ENCODE measurements around the gene GNB3. TPM values are rescaled to one million over a fixed set of nuclear protein-coding genes. Genes with fewer than 3 reads are reported as not detected.
"Not testable (repeated sequence)": the region's sequence is repeated elsewhere in the genome, so short reads cannot be mapped to it uniquely, and the experiment has no call there.

GNB3 gene
- total and polyA plus RNA-seq, 9 donors, result 0.34 to 15.0 (median 10.1) TPM

GRCh38 chr12:6860942-6861341 lies 20.2 kb downstream of the GNB3 start:
- TF ChIP-seq POLR2A (IDR thresholded peaks at IDR 0.05) (no peak), CTCF (IDR thresholded peaks at IDR 0.05) (no peak), EP300 (IDR thresholded peaks at IDR 0.05) (no peak)
- DNase-seq, result no peak
- Histone ChIP-seq H3K27ac (no peak overlapping the region), H3K9me3 (no peaks in the 10 kb centered on the region), H3K27me3 (no peaks in the 10 kb centered on the region), H3K36me3 (no peaks in the 10 kb centered on the region), H3K4me1 (ENCODE audit: insufficient read depth) (no peaks in the 10 kb centered on the region), H3K4me3 (no peak overlapping the region)
- 92 to 98% (median 95%) methylated on average over 7 of the region's 7 CpGs for WGBS, 3 donors
- intact Hi-C loops (cut with DNase I), result loop anchor here in 2 of 4 donors (10.0 kb wide), 1 partner anchor 104 kb away; no protein-coding TSS in a partner anchor

GRCh38 chr12:6861391-6861790 lies 20.7 kb downstream of the GNB3 start:
- intact Hi-C loops (cut with DNase I), result loop anchor here in 2 of 4 donors (10.0 kb wide), 1 partner anchor 103 kb away; no protein-coding TSS in a partner anchor
- H3K27me3 ChIP-seq, result no peaks in the 10 kb centered on the region
- H3K4me3 ChIP-seq, result no peak overlapping the region
- no peaks in the 10 kb centered on the region for H3K36me3 ChIP-seq
- no peak for DNase-seq
- no peak overlapping the region for H3K27ac ChIP-seq
- H3K9me3 ChIP-seq, result no peaks in the 10 kb centered on the region
- TF ChIP-seq EP300 (IDR thresholded peaks at IDR 0.05), result no peak
- TF ChIP-seq POLR2A (IDR thresholded peaks at IDR 0.05), result no peak
- TF ChIP-seq CTCF (IDR thresholded peaks at IDR 0.05), result no peak
- 89 to 92% (median 90%) methylated on average over 9 of the region's 9 CpGs for WGBS, 3 donors
- H3K4me1 ChIP-seq (ENCODE audit: insufficient read depth), result no peaks in the 10 kb centered on the region

- no peak for TF ChIP-seq EP300 (IDR thresholded peaks at IDR 0.05)
- TF ChIP-seq CTCF (IDR thresholded peaks at IDR 0.05), result no peak
- no peak for TF ChIP-seq POLR2A (IDR thresholded peaks at IDR 0.05)
- Histone ChIP-seq H3K4me3 (no peak overlapping the region), H3K9me3 (no peaks in the 10 kb centered on the region), H3K4me1 (ENCODE audit: insufficient read depth) (no peaks in the 10 kb centered on the region), H3K27me3 (no peaks in the 10 kb centered on the region), H3K36me3 (no peaks in the 10 kb centered on the region), H3K27ac (no peak overlapping the region)
- 79 to 85% (median 84%) methylated on average over 11 of the region's 11 CpGs for WGBS, 3 donors
- DNase-seq, result no peak
- intact Hi-C loops (cut with DNase I), result loop anchor here in 2 of 4 donors (10.0 kb wide), 1 partner anchor 102 kb away; no protein-coding TSS in a partner anchor
Measured at GRCh38 chr12:6863033-6863432, 22.3 kb downstream of the GNB3 start.

GRCh38 chr12:6863586-6864321 lies 23.0 kb downstream of the GNB3 start:
- no peaks in the 10 kb centered on the region for H3K36me3 ChIP-seq
- 94% methylated on average over 16 of the region's 16 CpGs for WGBS, 3 donors
- H3K4me3 ChIP-seq, result no peak overlapping the region
- H3K27me3 ChIP-seq, result no peaks in the 10 kb centered on the region
- no peak for DNase-seq
- intact Hi-C loops (cut with DNase I), result loop anchor here in 2 of 4 donors (10.0 kb wide), 1 partner anchor 101 kb away; no protein-coding TSS in a partner anchor
- TF ChIP-seq POLR2A (IDR thresholded peaks at IDR 0.05) (no peak), EP300 (IDR thresholded peaks at IDR 0.05) (no peak), CTCF (IDR thresholded peaks at IDR 0.05) (no peak)
- H3K4me1 ChIP-seq (ENCODE audit: insufficient read depth), result no peaks in the 10 kb centered on the region
- no peak overlapping the region for H3K27ac ChIP-seq
- H3K9me3 ChIP-seq, result no peaks in the 10 kb centered on the region

- H3K36me3 ChIP-seq; H3K9me3 ChIP-seq; H3K27ac ChIP-seq; H3K4me1 ChIP-seq (ENCODE audit: insufficient read depth); H3K27me3 ChIP-seq; H3K4me3 ChIP-seq; DNase-seq: not testable (repeated sequence)
- intact Hi-C loops (cut with DNase I), result loop anchor here (5.0 to 10.0 kb wide), 2 partner anchors 99 to 102 kb away; no protein-coding TSS in a partner anchor
- 87 to 90% (median 88%) methylated on average over 5 of the region's 5 CpGs for WGBS, 3 donors
Measured at GRCh38 chr12:6865307-6865706, 24.6 kb downstream of the GNB3 start.

Measured in ovary (tissue), 9 donors.